GM18526 (cell line): ENCODE data around the gene EBF3.

Source experiments
- POLR2A ChIP-seq: IDR thresholded peaks from 3 replicates; pipeline ENCODE4 v1.6.1; 2011; ENCODE audit not compliant: insufficient read length; ENCODE audit errors: extremely low read depth

Gene EBF3, protein sequence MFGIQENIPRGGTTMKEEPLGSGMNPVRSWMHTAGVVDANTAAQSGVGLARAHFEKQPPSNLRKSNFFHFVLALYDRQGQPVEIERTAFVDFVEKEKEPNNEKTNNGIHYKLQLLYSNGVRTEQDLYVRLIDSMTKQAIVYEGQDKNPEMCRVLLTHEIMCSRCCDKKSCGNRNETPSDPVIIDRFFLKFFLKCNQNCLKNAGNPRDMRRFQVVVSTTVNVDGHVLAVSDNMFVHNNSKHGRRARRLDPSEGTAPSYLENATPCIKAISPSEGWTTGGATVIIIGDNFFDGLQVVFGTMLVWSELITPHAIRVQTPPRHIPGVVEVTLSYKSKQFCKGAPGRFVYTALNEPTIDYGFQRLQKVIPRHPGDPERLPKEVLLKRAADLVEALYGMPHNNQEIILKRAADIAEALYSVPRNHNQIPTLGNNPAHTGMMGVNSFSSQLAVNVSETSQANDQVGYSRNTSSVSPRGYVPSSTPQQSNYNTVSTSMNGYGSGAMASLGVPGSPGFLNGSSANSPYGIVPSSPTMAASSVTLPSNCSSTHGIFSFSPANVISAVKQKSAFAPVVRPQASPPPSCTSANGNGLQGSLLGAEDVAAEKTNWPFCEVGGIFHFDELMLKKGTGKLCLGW

DNA sequence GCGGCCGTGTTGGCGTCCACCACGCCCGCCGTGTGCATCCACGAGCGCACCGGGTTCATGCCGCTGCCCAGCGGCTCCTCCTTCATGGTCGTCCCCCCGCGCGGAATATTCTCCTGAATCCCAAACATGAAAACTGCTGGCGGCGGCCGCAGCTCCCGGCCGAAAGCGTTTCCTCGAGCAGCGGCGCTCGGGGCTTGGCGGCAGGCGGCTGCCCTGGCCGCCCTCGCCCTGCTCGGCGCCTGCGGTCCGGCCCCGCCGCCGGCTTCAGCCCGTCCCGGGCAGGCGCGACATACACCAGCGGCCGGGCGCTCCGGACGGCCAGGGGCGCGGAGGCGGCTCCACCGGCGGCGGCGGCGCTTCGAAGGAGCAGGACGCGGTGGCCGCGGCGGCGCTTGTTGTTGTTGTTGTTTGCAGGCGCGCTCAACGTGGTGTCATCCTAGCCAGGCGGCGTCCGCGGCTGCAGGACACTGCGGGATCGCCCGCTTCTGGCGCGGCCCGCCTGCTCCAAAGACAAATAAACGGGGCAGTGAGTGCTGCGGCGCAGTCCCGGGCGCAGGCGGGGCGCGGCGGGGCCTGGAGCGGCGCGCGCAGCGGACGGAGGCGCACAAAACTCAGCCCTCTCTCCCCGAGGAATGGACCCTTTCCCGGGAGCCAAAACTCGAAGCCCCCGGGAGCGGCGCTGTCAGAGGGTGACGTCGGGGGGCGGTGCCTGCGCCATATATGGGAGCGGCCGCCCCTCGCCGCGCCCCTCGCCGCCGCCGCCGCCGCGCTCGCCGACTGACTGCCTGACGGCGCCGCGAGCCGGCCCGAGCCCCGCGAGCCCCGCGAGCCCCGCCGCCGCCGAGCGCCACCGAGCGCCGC, at the start of gene EBF3:
TSS of gene EBF3 (minus strand) at position 634 of the 861 bp plus-strand sequence. CDS start at position 128, 506 bp downstream.
- no peak for TF ChIP-seq POLR2A

DNA sequence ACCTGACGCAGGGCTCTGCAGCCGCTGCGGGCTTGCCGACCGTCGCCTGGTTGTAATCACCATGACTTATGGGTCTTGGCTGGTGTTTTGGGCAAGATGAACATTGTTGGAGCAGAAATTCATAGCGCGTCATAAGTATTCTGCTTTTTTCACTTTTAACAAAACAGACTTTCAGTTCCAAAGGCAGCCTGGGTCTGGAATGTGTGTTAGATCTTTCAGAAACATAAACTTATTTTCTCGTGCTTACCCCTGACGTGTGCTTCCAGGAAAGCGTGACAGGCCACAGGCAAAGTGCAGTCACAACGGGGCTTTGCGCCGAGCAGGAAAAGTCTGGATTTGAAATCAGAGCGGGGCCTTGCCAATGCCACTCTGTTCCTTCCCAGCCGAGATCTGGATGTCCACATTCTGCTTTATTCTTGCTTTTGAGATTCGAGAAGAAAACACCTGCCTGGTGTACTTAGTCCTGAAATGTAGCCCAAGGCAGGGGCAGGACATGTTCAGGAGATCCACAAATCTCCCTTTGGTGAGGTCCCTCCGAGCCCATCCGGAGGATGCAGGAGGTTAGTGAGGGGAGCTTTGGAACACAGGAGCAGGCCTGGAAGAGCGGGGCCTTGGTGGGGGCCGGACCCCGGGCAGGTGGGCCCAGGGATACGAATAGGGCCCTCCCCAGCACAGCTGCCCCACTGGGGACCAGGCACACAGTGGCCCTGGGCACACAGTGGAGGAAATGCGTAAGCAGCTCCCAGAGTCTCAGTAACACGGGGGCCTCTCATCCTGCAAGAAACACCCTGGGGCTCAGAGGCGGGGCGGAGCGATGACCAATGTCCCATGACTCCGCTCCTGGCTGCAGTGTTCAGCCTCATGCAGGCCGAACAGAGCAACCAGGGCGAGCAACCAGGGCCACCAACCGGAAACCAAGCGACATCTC, 49.5 kb upstream of the EBF3 start:
- TF ChIP-seq POLR2A: no peak

DNA sequence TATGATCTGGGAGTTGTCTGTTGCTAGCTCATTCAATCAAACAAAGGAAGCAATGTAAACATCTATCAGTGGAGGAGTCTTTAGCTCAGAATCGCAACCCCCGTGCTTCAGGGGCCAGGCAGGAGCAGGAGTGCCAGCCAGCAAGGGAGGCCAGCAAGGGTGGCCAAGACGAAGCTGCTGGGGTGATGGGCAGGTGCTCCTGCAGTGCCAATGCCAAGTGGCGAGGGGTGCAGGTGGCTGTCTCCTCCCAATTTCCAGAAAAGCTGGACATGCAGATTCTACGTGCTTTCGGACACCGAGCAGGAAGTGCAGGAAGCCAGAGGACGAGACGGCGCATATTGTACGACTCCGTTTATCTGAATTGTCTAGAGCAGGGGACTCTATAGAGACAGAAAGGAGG, 48.1 kb upstream of the EBF3 start:
- TF ChIP-seq POLR2A: no peak

DNA sequence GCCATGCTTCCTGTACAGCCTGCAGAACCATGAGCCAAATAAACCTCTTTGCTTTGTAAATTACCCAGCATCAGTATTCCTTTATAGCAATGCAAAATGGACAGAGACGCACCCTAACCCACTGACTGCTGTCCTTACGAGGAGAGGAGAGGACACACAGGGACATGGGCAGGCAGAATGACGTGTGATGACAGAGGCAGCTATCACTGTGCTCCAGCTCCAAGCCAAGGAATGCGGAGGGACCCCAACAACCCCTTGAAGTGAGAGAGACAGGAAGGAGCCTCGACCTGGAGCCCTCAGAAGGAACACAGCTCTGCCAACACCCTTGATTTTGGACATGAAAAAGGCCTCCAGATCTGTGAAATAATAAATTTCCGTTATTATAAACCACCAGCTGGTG, 46.6 kb upstream of the EBF3 start:
- TF ChIP-seq POLR2A: no peak

DNA sequence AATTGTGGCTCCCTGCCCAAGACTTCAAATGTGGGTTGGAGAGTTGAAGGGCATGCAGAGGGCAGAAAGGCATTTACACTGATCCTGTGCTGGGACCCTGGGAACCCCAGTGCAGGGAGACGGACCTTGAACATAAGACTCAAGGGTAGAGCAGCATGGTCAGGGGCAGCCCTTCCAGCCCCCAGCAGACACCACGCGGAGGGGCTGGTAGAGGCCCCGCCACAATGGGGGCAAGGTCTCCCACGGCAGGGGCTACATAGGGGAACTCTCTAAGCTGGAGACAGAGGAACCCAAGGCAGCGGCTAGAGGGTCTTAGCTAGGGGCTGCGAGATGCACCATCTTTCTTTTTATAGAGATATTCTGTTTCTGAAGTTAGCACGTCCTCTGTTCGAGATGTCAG, 45.2 kb upstream of the EBF3 start:
- TF ChIP-seq POLR2A: no peak

DNA sequence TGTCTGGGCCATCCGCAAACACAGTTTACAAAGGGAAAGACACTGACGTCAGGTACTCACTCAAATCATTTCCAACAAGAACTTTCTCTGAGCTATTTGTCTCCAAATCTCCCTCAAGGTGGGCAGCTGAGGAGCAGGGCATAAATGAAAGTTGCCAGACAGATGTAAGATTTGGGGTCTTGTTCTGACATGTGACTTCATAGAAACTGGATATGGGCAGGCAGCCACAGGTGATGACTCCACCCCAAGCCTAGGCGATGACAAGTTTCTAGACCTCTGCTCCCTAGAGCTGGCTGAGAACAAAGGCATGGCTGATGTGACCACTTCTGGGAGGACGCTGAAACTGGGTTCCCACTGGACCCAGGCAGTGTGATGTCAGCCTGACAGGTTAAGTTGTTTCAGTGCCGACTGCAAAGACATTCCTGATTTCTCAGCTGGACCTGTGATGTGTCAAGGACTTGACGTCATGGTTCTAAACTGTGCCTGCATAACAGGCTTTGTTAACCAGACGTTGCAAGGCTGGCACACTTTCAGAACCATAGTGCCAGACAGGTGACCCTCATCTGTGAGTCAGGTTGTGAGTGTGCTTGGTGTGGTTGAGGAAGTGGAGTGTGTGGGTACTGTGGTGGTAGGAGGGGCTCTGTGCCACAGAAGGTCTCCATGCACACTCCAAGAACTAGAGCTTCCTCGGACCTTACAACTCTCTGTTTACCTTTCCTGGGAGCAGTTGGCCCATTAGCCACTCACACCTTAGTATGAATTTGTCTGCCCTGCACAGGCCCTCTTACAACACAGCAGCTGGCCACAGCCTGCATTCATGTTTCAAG, 39.9 kb upstream of the EBF3 start:
- TF ChIP-seq POLR2A: no peak

DNA sequence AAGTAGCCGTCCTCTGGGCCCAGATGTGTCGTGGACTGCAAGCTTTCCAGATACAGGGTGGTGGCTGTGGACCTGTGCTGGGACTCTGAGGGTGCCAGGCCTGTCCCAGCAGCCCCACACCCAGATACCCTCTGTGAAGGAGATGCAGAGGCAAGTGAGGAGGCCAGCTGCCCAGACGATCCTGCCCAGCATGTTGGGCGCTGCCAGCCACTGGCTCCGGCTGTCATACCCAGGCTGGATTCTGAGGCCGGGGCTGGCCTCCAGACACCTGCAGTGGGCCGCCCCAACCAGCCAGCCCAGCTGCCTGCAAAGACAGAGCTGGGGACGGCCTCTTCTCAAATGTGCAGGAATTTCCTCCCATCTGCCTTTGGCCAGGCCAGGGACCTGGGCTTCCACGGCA, 39.1 kb upstream of the EBF3 start:
- TF ChIP-seq POLR2A: no peak

DNA sequence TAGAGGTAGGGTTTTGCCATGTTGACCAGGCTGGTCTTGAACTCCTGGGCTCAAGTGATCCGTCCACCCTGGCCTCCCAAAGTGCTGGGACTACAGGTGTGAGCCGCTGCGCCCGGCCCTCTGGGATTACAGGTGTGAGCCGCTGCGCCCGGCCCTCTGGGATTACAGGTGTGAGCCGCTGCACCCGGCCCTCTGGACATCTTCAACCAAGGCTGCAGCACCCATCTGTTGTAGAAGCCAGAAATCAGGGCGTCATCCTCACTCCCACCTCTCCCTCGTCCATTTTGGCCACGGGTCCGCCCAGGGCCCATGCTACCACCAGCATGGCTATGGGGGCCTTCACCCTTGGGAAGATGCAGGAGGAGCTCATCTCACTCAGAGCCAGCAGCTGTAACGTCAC, 38.5 kb upstream of the EBF3 start:
- TF ChIP-seq POLR2A: no peak

DNA sequence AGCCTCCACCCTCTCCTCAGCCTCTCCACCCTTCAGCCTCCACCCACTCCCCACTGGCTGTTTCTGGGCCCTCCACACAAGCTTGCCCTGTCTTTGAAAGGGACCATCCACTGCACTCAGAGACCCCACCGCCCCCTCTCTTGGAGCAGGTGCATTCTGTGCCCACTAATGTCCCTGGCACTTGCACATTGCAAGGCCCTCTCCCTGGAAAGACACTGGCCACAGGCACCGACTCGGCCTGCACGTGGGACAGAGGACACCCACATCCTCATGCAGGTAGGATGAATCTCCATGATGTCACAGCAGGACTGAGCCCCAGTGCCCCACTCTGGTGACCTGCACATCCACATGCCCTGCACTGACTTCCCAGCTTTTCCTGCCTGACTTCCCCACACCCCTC, 36.8 kb upstream of the EBF3 start:
- no peak for TF ChIP-seq POLR2A

DNA sequence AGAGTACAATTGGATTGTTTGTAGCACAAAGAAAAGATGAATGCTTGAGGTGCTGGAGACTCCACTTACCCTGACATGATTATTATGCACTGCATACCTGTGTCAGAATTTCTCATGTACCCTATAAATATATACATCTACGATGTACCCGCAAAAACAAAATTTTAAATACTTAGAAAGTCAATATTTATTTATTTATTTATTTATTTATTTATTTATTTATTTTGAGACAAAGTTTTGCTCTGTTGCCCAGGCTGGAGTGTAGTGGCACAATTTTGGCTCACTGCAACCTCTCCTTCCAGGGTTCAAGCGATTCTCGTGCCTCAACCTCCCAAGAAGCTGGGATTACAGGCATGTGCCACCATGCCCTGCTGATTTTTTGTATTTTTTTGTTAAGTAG, 35.1 kb upstream of the EBF3 start:
- TF ChIP-seq POLR2A: no peak

DNA sequence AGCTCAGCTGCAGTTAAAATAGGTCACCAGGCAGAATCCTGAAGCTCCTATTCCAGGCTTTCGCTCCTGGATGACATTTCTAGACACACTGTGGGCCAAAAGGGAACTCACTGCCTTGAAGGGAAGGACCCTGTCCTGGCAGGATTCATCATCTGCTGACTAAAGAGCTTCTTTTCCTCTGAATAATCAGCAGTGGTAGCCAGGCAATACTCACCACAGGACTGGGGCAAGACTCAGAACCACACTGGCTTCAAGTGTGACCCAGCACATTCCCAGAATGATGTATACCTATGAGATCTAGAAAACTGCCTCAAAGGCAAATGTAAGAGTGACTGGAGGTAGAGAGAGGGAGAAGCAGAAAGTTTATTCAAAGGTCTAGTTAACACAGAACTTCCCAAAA, 29.5 kb upstream of the EBF3 start:
- no peak for TF ChIP-seq POLR2A

DNA sequence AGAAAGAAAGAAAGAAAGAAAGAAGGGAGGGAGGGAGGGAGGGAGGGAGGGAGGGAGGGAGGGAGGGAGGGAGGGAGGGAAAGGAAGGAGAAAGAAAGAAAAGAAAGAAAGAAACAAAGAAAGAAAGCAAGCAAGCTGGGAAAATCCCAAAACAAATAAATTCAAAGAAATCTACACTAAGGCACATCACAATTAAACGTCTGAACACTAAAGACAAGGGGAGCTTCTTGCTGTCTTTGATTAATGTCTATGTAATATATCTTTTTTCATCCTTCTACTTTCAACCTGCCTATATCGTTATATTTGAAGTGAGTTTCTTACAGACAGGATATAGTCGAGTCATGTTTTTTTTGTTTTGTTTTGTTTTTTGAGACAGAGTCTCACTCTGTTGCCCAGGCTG, 28.3 kb upstream of the EBF3 start:
- no peak for TF ChIP-seq POLR2A

DNA sequence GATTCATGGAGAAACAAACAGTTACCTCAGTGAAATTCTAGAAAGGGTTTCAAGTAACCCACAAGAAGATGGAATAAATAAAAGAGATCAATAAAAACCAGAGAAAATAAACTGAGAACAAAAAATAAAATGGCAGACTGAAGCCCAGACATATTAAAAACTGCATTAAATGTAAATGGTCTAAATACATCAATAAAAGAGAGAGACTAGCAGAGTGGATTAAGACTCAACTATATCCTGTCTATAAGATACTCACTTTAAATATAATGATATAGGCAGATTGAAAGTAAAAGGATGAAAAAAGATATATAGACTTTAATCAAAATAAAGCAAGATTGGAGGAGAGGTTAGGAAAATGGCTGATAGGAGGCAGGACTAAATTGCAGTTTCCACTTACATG, 18.8 kb upstream of the EBF3 start:
- no peak for TF ChIP-seq POLR2A

DNA sequence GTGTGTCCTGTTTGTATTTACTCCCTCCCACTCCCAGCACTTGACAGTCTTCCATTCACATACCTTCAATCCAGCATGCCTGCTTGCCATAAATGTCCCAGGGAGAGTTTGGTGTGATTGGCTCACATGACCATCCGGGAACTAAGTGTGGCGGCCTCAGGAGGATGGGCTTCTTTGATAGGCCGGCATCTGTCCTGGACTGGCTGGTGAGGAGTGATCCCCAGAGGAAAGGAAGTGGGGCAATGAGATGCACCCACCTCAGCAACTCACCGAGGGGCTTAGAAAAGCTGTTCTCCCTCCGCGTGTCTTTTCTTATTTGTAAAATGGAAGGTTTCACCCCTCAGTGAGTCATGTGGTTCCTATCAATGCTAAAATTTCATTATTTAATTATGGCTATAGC, 14.9 kb upstream of the EBF3 start:
- TF ChIP-seq POLR2A: no peak
